GM18870 (cell line): ENCODE data around the gene FGFRL1.

Experiments
- ATAC-seq: cut with Tn5 transposase; IDR thresholded peaks from one replicate; pipeline ENCODE4 v1.9.1; 2021; ENCODE audit warnings: moderate library complexity; ENCODE audit not compliant: unreplicated experiment

The FGFRL1 gene

DNA sequence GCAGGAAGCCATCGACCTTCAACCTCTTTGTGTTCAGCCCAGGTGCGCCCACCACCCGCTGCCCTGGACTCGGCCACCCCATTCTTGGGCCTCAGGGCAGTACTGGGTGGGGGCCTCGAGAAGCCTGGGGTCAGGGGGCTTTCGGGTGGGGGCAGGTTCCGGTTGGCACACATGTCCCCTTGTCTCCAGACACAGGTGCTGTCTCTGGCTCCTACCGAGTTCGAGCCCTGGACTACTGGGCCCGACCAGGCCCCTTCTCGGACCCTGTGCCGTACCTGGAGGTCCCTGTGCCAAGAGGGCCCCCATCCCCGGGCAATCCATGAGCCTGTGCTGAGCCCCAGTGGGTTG is 7.4 kb upstream of the FGFRL1 start:
- no peak for ATAC-seq

DNA sequence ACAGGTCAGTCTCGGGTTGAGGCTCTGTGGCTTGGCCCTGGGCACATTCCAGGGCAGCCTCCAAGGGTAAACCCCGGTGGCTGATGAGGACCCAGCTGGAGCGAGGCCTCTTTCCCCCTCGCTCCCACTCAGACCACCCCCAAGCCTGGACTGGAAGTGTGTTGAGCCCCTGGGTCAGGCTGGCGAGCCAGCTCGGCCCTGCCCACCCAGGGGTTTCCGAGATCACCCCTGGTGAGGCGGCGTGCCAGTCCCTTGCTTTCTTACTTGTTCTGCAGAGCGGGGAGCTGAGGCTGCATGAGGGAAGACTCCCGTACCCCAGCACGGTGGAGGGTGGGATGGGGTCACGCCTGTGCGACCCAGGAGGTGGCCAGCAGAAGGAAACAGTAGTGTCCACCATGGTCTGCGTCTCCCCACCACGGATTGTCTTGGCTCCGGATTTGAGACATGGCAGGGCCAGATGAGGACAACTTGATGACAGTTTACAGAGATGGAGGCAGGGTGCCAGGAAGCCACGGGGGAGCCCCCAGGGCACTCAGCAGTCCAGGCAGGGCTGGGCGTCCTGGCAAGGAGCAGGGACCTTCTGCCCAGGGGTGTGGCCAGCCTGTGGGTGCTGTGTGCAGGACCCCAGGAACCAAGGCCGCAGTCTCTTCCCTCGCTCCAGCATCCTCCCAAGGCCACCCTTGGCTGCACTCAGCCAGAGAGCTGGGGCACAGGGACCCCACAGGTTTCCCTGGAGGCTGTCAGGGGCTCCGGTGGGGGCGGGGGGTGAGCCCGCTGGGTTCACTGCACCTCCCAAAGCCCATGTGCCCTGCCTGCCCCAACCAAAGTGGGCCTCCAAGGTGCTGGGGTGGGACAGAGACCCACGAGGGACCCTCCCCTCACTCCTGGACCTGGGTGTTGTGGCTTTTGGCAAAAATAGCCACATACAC is 6.6 kb upstream of the FGFRL1 start:
- ATAC-seq = no peak

DNA sequence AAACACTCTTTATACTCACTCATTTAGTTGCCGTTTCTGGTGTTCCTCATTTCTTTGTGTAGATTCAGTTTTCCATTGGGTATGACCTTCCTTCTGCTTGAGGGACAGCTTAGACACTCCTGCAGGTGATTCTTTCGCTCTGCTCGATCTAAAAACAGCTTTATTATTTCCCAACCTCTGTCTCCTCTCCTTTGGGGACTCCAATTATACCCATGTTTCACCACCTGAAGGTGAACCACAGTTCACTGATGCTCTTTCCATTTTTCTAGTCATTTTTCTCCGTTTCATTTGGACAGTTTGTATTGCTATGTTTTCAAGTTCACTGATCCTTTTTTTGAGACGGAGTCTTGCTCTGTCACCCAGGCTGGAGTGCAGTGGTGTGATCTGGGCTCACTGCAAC is 4.6 kb upstream of the FGFRL1 start:
- no peak for ATAC-seq

DNA sequence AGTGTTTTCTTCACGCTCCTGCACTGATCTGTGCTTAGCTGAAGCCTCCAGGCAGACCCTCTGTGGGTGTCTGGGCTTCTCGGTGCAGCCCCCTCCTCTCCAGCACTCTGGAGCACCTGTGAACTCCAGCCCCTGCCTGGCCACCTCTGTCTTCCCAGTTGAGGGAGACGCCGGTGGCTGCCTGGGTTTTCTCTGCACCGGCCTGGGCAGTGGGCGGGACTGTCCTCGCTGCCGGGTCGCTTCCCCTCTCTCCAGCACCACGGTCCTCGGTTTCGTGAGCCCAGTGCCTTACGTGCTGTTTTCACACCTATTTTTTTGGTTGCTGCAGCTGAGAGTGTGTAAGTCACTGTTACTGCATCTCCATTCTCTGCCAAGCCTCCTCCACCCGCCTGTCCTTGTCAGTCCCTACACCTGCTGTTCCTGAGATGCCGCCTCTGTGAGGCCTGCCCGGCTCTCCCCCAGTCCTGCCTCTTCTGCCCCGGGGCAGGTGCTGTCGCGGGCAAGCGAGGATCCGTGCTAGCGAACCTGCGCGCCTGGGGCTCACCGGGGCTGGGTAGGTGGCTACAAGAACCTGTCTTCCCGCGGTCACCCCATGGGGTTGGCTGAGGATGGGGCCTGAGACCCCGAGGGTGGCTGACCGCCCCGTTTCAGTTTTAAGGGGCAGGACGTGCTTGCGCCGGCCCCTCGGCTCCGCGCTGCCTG is 2.4 kb upstream of the FGFRL1 start:
- no peak for ATAC-seq

DNA sequence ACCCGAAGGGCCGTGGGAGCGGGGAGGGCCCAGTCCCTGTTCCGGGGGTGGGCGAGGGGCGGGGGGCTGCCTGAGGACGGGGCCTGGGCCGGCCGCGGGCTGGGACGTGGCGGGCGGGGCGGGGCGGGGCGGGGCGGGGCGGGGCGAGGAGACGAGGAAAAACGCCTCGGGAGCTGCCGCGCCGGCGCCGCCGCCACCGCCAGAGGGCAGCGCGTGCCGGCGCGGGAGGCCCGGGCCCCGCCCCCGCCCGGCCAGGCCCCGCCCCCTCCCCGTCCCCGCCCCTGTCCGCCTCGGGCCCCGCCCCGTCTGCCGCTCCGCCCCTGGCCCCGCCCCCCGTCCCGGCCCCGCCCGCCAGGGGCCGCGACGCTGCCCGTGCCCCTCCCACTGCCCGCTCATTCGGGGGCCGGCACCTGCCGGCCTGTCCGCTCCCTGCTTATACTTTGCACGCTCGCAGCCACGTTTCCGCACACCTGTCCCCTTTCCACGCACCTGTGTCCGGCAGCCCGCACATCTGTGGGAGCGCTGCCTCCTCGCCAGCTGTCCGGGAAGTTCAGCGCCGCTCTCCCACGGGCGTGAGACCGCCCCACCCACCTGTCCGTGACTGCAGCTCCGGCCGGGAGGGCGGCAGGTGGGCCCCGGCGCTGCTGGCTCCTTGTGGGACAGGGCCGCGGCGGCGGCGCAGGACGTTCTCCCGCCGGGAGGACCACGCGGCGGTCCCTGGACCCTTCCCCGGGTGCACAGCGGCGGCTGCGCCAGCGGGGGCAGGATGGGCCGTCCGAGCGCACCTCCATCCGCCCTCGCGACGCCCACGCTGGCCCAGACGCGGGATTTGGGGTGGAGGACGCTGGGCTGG is 1.7 kb upstream of the FGFRL1 start:
- no peak for ATAC-seq

DNA sequence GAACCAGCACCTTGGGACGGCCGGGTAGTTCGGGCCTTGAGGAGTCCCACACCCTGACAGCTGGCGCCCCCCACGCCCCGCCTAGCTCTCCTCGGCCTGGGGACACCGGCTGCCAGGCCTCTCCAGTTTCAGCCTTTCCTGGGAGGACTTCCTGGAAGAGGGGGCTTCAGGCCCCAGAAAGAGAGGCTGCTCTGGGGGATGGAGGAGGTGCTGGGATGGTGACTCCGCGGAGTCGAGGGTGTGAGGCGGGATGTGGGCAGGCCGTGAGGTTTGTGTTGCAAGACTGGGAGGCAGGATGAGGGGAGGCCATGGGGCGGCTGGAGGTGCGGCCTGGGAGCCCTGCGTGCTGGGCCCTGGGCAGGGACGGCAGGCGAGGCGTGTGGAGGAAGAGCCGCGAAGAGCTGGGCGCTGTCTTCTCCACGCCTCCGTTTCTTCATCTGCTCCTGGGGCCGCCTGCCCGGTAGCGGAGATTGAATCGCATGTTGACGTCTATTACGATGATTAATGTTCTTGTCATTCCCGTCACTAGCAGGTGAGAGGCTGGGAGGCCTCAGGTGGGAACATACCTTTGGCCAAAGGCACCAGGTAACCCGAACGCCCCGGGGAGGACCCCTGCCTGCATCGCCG is 918 bp upstream of the FGFRL1 start:
- no peak for ATAC-seq

DNA sequence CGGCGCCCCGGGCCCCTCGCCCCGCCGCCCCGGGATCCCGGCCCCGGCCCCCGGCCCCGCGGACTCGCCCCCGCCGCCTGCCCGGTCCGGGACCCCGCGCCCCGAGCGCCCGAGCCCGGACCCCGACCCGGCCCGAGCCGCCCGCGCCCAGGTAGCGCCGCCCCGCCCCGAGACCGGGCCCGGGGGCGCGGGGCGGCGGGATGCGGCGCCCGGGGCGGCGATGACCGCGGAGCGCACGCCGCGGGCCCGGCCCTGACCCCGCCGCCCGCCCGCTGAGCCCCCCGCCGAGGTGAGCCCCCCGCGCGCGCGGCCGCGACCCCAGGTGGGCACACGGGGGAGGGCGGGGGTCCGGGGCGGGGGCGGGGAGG is 224 bp downstream of the FGFRL1 start:
- ATAC-seq = no peak

DNA sequence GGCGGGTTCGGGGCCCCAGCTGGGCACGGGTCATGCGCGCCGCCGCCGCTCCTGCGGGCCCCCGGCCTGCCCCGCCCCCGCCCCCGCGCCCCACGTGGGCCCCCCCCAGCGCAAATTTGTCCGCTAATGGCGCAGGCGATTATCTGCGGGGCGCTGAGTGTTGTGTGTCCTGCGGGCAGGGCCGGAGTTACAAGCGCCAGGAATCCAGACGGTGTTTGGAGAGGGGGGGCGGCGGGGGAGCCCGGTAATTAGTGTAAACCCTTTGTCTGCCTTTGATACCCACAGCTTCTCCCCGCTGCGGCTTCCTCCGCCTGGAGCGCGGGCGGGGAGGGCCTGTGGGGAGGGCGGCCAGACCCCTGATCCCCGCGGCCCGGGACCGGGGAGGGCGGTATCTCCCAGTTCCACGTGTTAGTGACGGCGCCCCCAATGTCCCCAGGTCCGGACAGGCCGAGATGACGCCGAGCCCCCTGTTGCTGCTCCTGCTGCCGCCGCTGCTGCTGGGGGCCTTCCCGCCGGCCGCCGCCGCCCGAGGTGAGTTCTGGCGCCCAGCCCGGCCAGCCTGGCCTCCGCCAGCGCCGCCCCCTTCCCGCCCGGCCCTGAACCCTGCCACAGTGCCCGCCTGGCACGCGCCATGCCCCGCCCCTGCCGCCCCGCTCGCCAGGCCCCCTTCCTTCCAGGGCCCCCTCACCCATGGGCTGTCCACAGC is 761 bp downstream of the FGFRL1 start:
- ATAC-seq = no peak

DNA sequence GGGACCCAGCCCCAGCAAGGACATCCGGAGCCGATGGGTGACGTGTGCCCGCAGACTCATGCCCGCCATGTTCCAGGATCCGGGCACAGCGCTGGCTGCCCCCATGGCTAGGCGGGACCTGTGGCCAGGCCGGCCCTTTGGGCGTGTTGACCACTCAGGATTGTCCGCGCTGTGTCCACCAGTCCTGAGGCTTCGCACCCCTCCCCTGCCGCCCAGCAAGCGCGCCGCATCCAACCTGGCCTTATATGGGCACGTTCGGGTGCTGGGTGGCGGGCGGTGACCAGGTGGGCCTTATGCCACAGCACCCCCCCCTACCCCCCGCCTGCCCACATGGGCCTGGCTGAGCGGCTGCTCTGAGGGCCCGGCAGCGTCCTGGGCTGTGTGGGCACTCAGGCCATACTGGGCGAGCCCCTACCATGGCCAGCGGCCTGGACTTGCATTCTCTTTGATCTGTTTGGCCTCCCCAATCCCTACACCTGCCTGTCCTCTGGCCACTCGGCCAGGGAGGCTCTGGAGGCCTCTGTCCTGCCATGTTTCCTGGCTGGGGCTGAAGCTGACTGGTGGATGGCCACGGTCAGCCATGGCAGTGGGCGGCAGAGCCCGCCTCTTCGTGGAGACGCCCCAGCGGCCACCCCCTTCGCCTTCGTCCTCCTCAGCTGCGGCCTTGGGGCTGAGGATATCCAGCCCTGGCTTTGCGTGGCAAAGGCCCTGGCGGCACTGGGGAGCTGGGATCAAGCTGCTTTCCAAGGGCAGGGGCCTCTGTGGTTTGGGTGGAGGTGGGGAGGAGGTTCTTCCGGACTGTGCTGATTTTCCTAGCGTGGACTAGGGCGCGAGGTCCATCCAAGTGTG is 2.0 kb downstream of the FGFRL1 start:
- ATAC-seq = no peak

DNA sequence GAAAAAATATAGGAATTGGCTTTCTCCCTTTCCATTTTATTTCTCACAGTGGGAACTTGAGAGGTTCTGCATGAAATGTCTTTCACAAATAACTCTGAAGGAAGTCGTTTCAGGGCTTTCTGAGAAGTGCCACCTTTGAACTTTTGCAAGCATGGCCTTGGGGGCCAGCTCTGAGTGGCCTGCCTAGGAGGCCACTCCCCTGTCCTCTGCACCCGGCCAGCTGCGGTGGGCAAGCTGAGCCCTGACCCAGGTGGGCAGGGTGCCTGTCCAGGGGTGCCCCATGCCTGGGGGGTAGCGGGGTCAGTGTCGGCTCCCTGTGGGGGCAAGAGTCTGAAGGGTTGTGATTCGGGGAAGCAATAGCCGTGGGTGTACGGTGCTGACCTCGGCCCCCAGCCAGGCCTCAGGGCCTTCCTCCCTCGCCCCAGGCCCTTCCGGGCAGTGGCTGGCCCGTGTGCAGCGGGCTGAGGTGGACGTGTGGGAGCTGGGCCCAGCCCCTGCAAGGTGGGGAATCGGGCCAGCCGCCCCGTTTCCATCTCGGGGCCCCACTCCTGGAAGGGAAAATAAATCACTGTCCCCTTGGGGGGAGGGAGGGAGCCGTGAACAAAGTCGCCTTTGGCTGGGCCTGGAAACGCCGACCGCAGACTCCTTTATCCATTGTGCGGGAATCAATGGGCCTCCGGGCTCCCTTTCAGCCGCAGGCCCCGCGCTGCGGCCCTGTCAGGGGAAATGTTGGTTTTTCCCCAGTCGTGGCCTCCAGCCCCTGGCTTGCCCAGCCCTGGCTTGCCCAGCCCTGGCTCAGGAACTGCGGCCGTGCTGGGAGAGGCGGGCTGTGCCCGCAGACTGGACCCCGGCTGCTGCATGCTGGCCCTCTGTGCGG is 3.1 kb downstream of the FGFRL1 start:
- no peak for ATAC-seq

DNA sequence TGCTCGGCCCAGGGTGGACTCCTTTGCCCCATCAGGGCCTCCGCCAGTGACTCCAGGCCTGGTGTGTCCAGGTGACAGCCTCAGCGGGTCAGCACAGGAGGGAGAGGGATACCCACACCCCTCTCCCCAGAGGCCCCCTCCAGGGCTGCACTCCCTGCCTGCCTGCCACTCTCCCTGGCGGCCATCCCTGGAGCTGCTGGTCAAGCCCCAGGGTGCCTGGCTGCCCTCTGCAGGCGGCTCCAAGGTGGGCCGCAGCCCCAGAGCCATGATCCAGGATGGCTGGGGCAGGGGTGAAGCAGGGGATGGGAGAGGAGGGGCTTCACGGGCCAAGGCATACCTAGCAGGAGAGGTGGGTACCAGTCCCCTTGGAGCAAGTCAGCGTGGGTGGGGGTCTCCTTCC is 3.8 kb downstream of the FGFRL1 start:
- ATAC-seq = no peak

DNA sequence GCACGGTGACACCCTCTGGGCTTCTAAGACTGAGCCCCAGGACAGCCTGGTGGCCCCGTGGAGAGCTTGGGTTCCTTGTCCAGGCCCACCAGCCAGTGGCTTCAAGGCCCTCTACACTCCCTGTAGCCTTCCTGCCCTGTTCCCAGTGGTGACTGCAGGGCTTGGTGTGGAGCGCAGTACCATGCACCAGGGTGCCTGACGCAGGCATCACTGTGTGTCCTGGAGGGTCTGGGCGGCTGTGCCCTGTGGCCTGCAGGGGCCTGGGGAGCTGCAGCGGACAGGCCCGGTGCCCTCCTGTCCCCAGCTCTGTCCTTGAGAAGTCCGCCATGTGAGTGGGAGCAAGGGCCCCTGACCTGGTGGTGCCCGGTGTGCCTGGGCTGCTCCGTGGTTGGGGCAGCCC is 4.3 kb downstream of the FGFRL1 start:
- no peak for ATAC-seq

DNA sequence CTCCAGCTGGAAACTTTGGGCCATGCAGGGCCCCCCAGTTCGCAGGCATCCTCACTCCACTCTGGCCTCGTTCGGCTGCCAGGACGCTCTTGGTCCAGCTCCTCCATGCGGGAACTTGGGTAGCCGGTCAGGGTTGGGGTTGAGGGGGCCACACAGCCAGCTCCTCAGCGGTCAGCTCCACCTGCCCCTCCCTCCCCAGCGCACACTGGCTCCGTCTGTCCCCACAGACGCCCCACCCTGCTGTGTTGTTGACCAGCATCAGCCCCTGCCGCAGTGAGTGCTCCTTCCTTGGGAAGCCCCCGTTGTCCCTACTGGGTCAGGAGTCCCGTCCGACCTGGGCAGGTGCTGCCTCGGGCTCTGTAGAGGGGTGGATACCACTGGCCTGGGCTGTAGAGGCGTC is 5.8 kb downstream of the FGFRL1 start:
- no peak for ATAC-seq

DNA sequence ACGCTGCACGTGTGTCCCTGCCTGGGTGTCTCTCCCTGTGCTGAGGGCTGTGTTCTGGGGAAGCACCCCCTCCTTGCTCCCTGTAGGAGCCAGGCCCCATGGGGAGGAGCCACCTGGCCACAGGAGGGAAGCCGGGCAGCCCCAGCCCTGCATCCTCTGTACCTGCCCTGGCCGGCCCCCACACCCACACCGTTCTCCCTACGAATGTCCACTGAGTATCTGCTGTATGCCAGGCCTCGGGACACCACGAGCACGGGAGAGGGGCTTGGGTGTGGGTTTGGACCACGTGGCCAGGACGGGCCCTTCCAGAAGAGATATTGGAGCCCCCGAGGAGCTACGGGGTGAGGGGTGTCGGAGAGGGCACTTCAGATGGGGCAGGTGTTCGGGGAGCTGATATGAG is 6.3 kb downstream of the FGFRL1 start:
- no peak for ATAC-seq

DNA sequence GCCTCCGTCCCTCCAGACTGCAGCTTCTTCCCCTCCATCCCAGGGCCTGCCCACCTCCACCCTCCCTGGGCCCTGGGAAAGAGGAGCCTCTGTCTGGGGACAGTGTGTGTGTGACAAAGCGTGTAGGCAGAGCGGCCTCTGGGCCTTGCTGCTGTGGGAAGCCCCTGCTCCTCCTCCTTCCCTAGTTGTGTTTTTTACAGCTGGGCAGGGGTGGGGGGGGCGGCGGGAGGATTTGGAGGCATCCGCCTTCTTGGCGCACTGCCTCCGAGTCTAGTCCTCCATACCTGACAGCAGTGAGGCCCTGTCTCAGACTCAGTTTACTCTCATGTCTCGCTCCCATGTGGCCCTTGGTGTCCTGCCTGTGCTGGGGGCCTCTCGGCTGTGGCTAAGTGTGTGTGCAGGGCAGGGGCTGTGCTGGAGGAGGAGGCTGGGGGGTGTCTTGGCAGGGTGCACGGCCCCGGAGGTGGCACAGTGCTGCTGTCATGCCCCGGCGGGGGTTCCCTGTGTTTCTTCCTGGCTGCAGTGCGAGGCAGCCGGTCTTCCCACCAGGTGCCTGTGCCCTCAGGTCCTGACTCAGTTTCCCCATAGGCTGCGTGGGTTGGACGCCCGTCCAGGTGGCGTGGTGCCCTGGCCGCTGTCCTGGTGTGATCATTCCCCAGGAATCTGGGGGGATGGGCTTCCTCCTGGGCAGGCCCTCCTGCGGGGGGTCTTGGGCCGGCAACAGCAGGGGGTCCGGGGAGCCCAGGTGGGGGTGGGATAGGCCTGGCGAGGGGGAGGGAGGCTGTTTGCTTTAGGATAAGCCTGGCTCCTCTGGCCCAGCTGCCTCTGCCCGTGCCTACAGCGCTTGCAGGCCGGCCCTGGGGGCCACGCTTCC is 7.0 kb downstream of the FGFRL1 start:
- no peak for ATAC-seq

DNA sequence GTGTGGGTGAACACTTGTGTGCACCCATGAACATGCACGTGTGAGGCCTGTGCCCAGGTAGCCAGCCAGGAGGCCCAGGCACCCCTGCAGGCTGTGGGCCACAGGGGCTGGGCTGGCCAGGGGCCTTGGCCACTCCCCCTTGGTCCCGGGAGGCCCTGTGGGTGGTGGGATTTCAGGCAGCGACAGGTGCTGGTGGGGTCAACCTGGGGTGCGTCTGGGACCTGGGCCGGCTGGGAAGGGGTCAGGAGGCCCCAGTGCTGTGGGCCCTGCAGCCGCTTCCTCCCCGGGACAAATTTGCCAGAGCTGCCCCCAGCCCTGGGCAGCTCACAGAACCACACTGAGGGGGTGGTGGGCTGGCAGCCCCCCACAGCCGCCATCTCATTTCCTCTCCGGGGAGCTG is 7.9 kb downstream of the FGFRL1 start:
- no peak for ATAC-seq

DNA sequence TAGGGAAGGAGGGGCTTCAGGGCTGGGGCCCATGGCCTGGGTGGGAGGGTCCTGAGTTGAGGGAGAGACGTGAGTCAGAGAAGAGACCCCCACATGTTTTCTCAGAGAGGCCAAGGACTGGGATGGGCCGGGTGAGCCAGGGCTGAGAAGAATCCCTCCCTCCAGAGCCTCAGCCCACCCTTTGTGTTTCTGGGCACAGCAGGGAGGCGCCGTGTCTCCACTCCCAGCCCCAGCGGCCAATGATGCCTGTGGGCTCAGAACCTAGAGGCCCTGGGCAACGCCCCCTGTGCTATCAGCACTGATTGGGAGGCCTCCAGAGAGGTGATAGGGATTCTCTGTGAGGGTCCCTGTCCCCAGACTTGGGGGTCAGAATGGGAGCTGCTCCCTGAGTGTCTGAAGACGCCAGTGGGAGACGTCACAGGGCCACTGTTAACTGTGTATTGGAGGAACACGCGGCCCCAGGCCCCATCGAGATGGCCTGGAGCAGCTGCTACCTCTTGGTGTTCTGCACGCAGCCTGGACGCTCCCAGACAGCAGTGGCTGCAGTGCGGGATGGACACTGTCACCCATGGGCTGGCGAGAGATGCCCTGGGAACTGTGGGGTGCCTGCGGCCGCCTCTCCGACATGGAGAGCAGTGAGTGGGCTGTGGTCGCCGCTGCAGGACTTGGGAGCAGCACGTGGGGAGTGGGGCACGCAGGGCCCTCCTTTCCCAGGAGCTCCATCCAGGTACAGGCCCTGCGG is 8.5 kb downstream of the FGFRL1 start:
- ATAC-seq = no peak
